Prostate gland (tissue), 2 donors: ENCODE measurements around the gene EPHB4.

Experiments used
- CTCF ChIP-seq, 4 experiments: fragments of 200-600 bp in 2 of 4; fragments of 450-650 bp in 2 of 4; sonication (generic) in 2 of 4; IDR thresholded peaks; 1 replicate in 3 of 4; 2 replicates in 1 of 4; pipeline ENCODE4 v1.5.1; 2016 to 2019; ENCODE audit warnings: antibody characterized with exemption in 4 of 4, mild to moderate bottlenecking in 2 of 4, moderate library complexity in 2 of 4
- POLR2A ChIP-seq: fragments of 450-650 bp; IDR thresholded peaks from one replicate; pipeline ENCODE4 v1.6.1; 2016; ENCODE audit warnings: antibody characterized with exemption, mild to moderate bottlenecking
- POLR2AphosphoS5 ChIP-seq: sonication (generic); formaldehyde crosslinking; IDR thresholded peaks from one replicate; pipeline ENCODE4 v1.6.1; 2017; ENCODE audit warnings: antibody characterized with exemption

GRCh38 chr7:100867776-100868485 is 40.6 kb upstream of the EPHB4 start:
- TF ChIP-seq POLR2AphosphoS5: no peak
- no peak for TF ChIP-seq CTCF (IDR thresholded peaks at IDR 0.05)
- TF ChIP-seq POLR2A: no peak
